Urinary bladder (tissue), 4 donors: ENCODE measurements around the gene OTUB2. TPM values are rescaled to one million over a fixed set of nuclear protein-coding genes. Genes with fewer than 3 reads are reported as not detected.

Experiments used
- DNase-seq: peaks from one replicate; pipeline ENCODE4 v3.0.0-alpha.2; 2015; ENCODE audit errors: extremely low spot score
- H3K27ac ChIP-seq: one replicate; pipeline ENCODE4 v1.5.1; 2013; ENCODE audit warnings: low read depth, mild to moderate bottlenecking, moderate library complexity
- H3K36me3 ChIP-seq: one replicate; pipeline ENCODE4 v1.6.1; 2013; ENCODE audit warnings: mild to moderate bottlenecking, moderate library complexity; ENCODE audit not compliant: insufficient read depth
- H3K4me1 ChIP-seq: one replicate; pipeline ENCODE4 v1.6.1; 2013; ENCODE audit warnings: mild to moderate bottlenecking, moderate library complexity; ENCODE audit not compliant: insufficient read depth
- H3K4me3 ChIP-seq: one replicate; pipeline ENCODE4 v1.5.1; 2013; ENCODE audit warnings: low read depth, low read length
- WGBS: extraction: QIAGEN DNeasy Blood & Tissue Kit; methylation state at CpG from one replicate; pipeline ENCODE4 v1.1.7; 2013; 5-methylcytosine and 5-hydroxymethylcytosine counted together
- polyA plus RNA-seq: library from polyadenylated mRNA; stranded (reverse); fragments of 200-250 nt; gene quantifications from one replicate; pipeline ENCODE4 v1.2.3, GENCODE V29; 2013
- total RNA-seq: library from RNA; depleted of rRNA; stranded (reverse); fragments of >200 nt; gene quantifications from one replicate; pipeline ENCODE4 v1.2.3, GENCODE V29; 2014
- donor health status: healthy with polysubstance abuse.
- donor health status: healthy.

The OTUB2 gene
- total and polyA plus RNA-seq, 2 donors: 0.41 to 2.0 TPM

DNA sequence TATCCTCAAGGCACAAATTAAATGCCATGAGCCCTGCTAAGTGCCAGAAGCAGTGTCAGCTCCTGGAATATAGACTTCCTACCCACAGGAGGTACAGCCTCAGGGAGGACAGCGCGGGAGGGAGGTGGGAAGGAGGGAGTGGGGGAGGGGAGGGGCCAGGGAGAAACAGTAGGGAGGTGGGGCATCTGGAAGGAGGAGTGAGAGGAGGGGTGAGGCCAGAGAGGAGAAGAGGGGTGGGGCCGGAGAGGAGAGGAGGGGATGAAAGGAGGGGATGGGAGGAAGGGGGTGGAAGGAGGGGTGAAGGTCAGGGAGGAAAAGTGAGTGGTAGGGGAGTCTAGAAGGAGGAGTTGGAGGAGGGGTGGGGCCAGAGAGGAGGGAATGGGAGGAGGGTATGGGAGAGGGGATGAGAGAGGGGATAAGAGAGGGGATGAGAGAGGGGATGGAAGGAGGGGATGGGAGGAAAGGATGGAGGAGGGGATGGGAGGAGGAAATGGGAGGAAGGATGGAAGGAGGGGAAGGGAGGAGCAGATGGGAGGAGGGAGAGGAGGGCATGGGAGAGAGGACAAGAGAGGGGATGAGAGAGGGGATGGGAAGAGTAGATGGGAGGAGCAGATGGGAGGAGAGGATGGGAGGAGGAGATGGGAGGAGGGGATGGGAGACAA, 38.2 kb upstream of the OTUB2 start:
- Histone ChIP-seq H3K4me1 (no peaks in the 10 kb centered on the region), H3K27ac (no peak overlapping the region), H3K36me3 (no peaks in the 10 kb centered on the region), H3K4me3 (no peak overlapping the region)
- no peak for DNase-seq
- 74% methylated on average over 3 of the region's 3 CpGs for WGBS

- DNase-seq: no peak
- Histone ChIP-seq H3K4me3 (no peak overlapping the region), H3K27ac (no peak overlapping the region), H3K4me1 (no peaks in the 10 kb centered on the region), H3K36me3 (no peaks in the 10 kb centered on the region)
- 75% methylated on average over 4 of the region's 4 CpGs for WGBS
Measured at GRCh38 chr14:93989939-93990338, 36.2 kb upstream of the OTUB2 start.

- Histone ChIP-seq H3K4me1 (no peaks in the 10 kb centered on the region), H3K27ac (no peak overlapping the region), H3K4me3 (no peak overlapping the region), H3K36me3 (no peaks in the 10 kb centered on the region)
- DNase-seq: no peak
- 91% methylated on average over 10 of the region's 10 CpGs for WGBS
Measured at GRCh38 chr14:93991212-93991611, 34.9 kb upstream of the OTUB2 start.

DNA sequence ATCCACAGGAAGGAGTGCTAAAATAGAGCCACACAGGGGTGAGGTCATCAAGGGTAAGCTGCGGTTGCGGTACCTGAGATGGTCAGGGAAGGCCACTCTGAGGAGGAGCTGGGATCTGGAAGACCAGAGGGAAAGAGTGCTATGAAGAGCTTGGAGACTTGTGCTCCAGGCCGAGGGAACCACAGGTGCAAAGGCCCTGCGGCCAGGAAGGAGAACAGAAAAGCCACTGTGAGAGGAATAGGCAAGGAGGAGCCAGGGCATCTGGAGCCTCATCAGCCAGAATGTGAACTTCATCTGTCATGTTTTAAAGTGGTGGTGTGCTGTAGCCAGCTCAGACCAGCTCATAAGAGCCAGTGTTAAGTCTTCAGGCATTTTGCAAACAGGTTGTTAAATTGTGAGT, 34.5 kb upstream of the OTUB2 start:
- no peak for DNase-seq
- Histone ChIP-seq H3K36me3 (no peaks in the 10 kb centered on the region), H3K4me1 (no peaks in the 10 kb centered on the region), H3K27ac (no peak overlapping the region), H3K4me3 (no peak overlapping the region)
- WGBS: 87% methylated on average over 4 of the region's 4 CpGs

DNA sequence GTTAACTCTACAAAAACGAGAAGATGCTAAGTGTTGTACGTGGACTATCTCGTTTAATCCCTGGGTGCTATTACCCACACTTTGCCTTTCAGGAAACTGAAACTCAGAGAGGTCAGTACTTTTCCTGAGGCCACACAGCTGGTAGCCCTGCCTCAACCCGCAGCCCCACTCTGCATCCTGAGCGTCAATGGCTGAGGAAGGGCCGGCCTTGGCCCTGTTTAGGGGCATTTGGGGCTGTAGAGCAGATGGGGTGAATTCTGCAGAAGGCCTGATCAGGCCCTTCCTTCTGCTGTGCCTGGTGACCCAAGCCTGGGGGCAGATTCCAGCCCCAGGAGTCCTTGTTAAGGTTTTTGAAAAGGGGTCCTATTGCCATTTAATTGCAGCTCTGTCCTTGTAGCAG, 32.8 kb upstream of the OTUB2 start:
- H3K4me3 ChIP-seq: no peak overlapping the region
- DNase-seq: no peak
- no peak overlapping the region for H3K27ac ChIP-seq
- H3K36me3 ChIP-seq: no peaks in the 10 kb centered on the region
- WGBS: 76% methylated on average over 6 of the region's 6 CpGs
- no peaks in the 10 kb centered on the region for H3K4me1 ChIP-seq

- Histone ChIP-seq H3K4me1 (no peaks in the 10 kb centered on the region), H3K27ac (no peak overlapping the region), H3K36me3 (no peaks in the 10 kb centered on the region), H3K4me3 (no peak overlapping the region)
- DNase-seq: no peak
- 50% methylated on average over 13 of the region's 13 CpGs for WGBS
Measured at GRCh38 chr14:93994919-93995682, 31.0 kb upstream of the OTUB2 start.

GRCh38 chr14:93996130-93996695, 29.9 kb upstream of the OTUB2 start:
- 66% methylated on average over 8 of the region's 8 CpGs for WGBS
- no peak for DNase-seq
- Histone ChIP-seq H3K36me3 (no peaks in the 10 kb centered on the region), H3K27ac (no peak overlapping the region), H3K4me3 (no peak overlapping the region), H3K4me1 (no peaks in the 10 kb centered on the region)

DNA sequence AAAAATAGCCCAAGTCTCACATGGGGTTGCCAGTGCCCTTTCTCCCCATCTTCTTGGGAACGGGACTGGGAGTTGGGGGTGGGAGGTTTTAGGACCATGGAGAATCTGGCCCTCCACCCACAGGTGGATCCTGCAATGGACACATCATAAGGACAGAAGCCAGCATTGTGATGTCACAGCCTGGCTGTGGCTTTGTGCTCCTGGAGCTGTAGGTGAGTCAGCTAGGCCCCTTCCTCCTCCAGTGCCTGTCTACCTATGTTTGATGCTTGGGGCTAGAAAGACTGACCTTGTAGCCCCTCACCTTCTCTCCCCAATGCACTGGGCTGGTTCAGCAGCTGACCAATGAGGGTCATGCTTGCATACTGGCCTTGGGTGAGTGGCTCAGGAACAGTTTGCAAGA, 29.1 kb upstream of the OTUB2 start, which contains the start of gene CCDC197:
CCDC197 (plus strand) TSS at position 220 of the 400 bp plus-strand sequence. CDS start 831 bp downstream, outside the sequence.
- DNase-seq: no peak
- WGBS: 81% methylated on average over 1 of the region's 1 CpG
- Histone ChIP-seq H3K4me3 (no peak within 1 kb of the TSS), H3K4me1 (no peaks in the 10 kb centered on the region), H3K36me3 (no peaks in the 10 kb centered on the region), H3K27ac (no peak within 1 kb of the TSS)

DNA sequence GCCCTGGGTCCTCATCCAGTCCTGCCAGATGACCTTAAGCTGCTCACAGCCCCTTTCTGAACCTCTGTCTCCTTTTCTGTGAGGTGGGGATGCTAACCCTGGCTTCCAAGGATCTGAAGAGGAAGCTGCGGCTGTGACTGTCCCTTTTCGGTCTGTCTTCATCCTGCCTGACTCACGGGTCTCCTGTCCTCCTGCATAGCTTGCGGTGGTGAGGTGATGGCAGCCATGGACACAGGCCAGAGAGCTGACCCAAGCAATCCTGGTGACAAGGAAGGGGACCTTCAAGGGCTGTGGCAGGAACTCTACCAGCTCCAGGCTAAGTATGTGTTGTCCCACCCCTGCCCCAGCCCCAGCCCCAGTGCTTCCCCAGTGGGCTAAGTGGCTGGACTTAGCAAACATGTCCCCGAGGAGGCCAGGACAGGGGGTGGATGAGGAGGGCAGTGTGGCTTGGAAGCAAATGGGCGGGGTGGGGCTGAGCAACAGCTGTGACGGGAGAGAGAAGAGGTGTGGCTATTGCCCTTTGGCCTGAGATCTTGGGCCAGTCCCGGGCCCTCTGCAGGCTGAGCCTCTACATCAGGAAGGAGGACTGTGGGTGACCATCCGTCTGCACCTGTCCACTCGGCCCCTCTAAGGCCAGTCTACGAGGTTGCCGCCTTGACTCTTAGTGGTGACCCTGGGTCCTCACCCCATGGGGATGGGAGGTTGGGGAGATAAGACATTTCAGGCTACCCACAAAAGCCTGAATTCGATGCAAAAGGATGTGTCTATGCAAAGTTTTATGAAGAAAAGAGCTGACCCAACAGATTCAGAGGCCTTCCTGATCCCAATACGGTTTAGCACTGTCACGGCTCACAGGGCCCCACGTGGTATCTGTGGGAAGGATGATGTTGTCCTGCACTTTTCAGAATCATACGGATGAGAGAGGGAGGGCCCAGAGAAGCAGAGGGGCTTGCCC, 27.9 kb upstream of the OTUB2 start:
- no peaks in the 10 kb centered on the region for H3K36me3 ChIP-seq
- no peak overlapping the region for H3K4me3 ChIP-seq
- WGBS: 88% methylated on average over 17 of the region's 17 CpGs
- H3K4me1 ChIP-seq: no peaks in the 10 kb centered on the region
- no peak for DNase-seq
- no peak overlapping the region for H3K27ac ChIP-seq

GRCh38 chr14:93998871-93999403, 27.2 kb upstream of the OTUB2 start:
- no peak overlapping the region for H3K4me3 ChIP-seq
- 84% methylated on average over 7 of the region's 7 CpGs for WGBS
- no peaks in the 10 kb centered on the region for H3K36me3 ChIP-seq
- H3K4me1 ChIP-seq: no peaks in the 10 kb centered on the region
- no peak overlapping the region for H3K27ac ChIP-seq
- DNase-seq: no peak

DNA sequence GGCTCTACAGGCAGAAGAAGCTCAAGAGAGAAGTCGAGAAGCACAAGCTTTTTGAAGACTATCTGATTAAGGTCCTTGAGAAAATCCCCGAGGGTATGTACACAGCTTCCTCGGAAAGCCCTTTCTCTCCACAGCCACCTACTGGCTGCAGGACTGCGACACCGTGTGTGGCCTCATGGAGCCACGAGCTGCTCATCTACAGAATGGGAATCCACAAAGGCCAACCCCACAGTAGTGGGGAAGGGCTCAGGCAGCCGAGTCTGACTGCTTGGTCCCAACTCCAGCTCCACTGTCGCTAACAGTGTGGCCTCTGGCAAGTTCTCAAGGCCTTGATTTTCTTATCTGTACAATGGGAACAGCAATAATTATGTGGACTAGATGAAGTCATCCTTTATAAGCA, 26.6 kb upstream of the OTUB2 start:
- Histone ChIP-seq H3K27ac (no peak overlapping the region), H3K4me1 (no peaks in the 10 kb centered on the region), H3K4me3 (no peak overlapping the region), H3K36me3 (no peaks in the 10 kb centered on the region)
- WGBS: 71% methylated on average over 8 of the region's 8 CpGs
- no peak for DNase-seq

GRCh38 chr14:94000267-94000666, 25.9 kb upstream of the OTUB2 start:
- no peaks in the 10 kb centered on the region for H3K36me3 ChIP-seq
- DNase-seq: no peak
- WGBS: 85% methylated on average over 6 of the region's 6 CpGs
- no peak overlapping the region for H3K27ac ChIP-seq
- no peak overlapping the region for H3K4me3 ChIP-seq
- no peaks in the 10 kb centered on the region for H3K4me1 ChIP-seq

DNA sequence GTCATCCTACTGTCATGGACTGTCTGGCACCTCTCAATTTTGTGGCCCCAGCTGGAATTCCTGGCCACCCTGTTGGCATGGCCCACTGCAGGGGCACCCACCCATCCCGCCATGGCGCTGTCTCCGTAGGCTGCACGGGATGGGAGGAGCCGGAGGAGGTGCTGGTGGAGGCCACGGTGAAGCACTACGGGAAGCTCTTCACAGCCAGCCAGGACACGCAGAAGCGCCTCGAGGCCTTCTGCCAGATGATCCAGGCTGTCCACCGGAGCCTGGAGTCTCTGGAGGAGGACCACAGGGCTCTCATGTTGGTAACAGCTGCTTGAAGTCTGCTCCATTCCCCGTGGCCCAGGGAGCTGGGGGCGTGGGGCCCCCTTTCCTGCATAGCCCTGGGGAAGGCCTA, 25.1 kb upstream of the OTUB2 start:
- no peak overlapping the region for H3K27ac ChIP-seq

More for the DNA sequence above, 25.1 kb upstream of the OTUB2 start:
- Histone ChIP-seq H3K4me3 (no peak overlapping the region), H3K4me1 (no peaks in the 10 kb centered on the region), H3K36me3 (no peaks in the 10 kb centered on the region)
- 64% methylated on average over 13 of the region's 13 CpGs for WGBS
- DNase-seq: no peak
